ENCODE measurements around the gene SLC22A3.
A peak's percentile ranks its signal among the peaks of the same experiment; 100 is the strongest.

The SLC22A3 gene, protein sequence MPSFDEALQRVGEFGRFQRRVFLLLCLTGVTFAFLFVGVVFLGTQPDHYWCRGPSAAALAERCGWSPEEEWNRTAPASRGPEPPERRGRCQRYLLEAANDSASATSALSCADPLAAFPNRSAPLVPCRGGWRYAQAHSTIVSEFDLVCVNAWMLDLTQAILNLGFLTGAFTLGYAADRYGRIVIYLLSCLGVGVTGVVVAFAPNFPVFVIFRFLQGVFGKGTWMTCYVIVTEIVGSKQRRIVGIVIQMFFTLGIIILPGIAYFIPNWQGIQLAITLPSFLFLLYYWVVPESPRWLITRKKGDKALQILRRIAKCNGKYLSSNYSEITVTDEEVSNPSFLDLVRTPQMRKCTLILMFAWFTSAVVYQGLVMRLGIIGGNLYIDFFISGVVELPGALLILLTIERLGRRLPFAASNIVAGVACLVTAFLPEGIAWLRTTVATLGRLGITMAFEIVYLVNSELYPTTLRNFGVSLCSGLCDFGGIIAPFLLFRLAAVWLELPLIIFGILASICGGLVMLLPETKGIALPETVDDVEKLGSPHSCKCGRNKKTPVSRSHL

DNA sequence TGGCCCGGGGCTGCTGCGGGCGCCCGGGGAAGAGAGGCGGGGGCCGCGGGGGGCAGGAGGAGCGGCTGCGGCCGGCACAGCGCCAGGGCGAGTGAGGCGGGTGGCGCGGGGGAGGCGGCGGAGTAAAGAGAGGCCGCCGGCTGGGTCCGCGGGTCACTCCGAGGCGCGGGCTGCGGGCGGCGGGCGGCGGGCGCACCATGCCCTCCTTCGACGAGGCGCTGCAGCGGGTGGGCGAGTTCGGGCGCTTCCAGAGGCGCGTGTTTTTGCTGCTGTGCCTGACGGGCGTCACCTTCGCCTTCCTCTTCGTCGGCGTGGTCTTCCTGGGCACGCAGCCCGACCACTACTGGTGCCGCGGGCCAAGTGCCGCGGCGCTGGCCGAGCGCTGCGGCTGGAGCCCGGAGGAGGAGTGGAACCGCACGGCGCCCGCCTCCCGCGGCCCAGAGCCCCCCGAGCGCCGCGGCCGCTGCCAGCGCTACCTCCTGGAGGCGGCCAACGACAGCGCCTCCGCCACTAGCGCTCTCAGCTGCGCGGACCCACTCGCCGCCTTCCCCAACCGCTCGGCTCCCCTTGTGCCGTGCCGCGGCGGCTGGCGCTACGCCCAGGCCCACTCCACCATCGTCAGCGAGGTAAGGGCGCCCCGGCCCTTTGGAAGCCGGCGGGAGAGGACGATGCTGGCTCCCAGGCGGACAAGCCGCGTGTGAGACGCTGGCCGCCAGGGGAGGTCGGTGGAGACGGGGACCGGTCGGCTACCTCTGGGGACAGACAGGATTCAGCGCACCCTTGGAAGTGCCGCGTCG lies at the start of gene SLC22A3:
Gene SLC22A3, plus strand, starts transcription at position 156 of the 797 bp plus-strand sequence. Its CDS starts 42 bp downstream, at position 198.
- DNase-seq (ENCODE audit: low spot score), result peak; percentile 54

DNA sequence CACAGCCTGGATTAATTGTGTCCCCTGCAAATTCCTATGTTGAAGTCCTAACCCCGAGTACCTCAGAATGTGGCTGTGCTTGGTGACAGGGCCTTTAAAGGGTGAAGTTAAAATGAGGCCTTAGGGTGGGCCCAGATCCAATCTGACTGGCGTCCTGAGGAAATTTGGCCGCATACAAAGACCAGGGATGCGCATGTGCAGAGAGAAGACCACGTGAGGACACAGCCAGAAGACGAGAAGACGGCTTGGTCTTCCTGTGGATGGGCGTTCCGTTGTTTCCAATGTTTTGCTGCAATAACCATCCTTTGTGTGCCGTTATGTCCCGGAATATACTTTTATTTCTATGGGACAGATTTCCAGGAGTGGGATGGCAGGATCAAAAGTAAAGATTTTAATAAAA lies 48.6 kb upstream of the SLC22A3 start:
- no peak for DNase-seq (ENCODE audit: low spot score)

DNA sequence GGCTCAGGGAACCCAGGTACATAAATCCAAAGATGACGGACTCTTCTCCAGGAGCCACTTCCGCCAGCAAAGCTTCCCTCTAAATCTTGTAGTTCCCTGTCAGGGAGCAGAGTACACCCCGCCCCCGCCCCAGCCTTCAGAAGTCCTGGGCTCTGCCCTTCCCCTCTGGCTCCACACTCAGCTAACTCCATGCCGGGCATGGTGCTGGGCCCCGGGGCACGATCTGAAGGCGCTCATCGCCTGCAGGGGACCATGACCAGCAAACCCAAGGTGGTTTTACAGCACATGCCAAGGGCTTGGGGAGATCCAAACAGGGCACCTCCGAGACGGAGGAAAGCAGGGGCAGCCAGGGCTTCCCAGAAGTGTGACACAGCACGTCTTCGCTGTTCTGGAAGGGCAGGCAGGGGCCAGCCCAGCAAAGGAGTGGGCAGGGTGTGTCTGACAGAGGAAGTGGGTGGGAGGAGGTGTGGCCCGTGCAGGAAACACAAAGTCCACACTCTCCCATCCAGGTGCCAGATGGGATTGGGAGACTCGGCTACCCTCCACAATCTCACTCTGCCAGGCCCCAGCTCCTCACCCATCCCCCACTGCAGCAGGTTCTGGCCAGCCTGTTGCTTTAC lies 48.0 kb upstream of the SLC22A3 start:
- no peak for DNase-seq (ENCODE audit: low spot score)

DNA sequence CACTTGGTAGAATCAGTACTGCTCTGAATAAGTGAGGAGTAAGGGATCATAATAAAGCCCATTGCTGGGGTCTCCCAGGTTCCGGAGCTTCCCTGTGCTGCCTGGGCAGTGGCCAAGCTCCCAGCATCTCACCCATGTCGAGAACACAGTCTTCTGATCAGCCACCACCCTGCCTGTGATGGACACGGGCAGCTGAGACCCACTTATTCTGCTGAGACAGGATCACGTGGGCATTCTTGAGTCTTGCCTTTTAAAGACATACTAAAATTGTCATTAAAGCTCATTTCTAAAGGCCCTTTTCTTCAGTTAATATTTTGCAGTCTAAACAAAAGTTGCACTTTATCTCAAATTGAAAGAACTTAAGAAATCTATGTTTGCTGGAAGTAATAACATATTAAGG lies 46.8 kb upstream of the SLC22A3 start:
- no peak for DNase-seq (ENCODE audit: low spot score)

DNA sequence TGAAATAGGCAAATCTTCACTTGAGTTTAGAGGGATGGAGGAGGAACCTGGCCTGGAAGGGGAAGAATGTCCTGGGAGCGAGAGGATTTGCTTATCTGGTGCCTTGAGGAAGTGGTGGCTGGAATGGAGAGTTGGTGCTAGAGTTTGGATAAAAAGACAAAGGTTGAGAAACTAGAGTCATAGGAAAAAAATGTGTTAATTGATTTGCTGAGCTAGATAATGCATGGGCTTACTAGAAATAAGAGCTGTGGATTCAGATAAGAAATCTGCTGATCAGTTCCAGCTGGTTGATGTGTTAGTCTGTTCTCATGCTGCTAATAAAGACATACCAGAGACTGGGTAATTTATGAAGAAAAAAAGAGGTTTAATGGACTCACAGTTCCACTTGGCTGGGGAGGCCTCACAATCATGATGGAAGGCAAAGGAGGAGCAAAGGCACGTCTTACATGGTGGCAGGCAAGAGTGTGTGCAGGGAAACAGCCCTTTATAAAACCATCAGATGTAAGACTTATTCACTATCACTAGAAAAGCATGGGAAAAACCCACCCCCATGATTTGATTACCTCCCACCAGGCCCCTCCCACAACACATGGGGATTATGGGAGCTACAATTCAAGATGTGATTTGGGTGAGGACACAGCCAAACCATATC lies 45.6 kb upstream of the SLC22A3 start:
- peak; percentile 3 for DNase-seq (ENCODE audit: low spot score)

DNA sequence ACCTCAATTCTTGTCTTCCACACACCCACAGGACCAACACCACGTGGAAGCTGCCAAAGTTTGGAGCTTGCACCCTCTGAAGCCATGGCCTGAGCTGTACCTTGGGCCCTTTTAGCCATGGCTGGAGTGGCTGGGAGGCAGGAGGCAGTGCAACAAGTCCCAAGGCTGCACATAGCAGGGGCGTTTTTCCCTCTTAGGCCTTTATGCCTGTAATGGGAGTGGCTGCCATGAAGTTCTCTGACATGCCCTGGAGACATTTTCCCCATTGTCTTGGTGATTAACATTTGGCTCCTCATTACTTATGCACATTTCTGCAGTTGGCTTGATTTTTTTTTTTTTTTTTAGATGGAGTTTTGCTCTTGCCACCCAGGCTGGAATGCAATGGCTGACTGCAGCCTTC lies 44.4 kb upstream of the SLC22A3 start:
- no peak for DNase-seq (ENCODE audit: low spot score)

DNA sequence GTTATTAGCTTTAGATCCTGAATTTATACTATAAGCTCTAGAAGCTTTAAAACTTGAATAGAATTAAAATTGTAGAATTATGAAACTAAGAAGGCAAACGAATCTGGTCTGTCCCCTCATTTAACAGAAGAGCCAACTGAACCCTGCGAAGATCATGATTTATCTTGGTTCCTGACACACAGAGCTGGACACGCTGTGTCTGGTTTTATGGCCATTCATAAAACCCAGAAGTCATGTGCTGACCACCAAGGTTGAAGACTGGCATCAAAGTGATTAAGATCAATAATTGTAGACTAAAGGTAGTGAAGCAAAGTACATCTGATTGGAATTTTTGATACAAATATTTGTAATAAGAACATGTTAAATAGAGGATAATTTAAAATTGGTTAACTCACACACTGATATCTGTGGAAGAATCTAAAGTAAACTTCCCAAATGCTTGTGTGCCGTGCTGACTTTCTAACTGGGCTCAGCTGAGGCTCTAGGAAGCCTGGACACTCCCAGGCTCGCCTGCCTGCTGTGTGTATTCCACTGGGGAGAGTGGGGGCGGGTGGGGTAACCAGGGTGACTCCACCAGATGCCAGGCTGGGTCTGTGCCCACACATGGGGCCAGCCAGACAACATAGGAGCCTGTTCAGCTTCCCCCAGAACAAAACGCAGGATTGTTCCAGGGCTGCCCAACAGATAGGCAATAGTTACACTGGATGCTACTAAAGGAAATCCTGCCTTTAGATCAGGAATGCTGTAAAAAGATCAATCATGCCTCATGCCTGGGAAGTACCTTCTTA lies 42.1 kb upstream of the SLC22A3 start:
- DNase-seq (ENCODE audit: low spot score), result no peak

DNA sequence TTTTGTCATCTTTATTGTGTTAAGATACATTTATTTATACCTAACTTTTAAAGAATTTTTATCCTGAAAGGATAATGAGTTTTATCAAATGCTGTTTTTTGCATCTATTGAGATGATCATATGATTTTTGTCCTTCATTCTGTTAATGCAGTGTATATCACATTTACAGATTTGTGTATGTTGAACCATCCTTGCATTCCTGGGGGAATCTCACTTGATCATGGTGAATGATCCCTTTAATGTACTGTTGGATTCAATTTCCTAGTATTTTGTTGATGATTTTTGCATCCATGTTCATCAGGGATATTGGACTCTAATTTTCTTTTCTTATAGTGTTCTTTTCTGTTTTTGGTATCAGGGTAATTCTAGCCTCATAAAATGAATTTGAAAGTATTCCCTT lies 38.5 kb upstream of the SLC22A3 start:
- no peak for DNase-seq (ENCODE audit: low spot score)

DNA sequence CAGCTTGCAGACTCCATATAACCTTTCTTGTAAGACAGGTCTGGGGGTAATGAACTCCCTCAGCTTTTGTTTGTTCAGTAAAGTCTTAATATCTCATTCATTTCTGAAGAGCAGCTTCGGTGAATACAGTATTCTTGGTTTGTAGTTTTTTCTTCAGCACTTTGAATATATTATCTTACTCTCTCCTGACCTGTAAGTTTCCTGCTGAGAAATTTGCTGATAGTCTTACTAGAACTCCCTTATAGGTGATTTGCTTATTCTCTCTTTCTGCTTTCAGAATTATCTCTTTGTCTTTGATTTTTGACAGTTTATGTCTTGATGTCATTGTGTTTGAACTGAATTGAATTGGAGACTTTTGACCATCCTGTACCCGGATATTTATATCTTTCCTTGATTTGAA lies 35.3 kb upstream of the SLC22A3 start:
- no peak for DNase-seq (ENCODE audit: low spot score)

DNA sequence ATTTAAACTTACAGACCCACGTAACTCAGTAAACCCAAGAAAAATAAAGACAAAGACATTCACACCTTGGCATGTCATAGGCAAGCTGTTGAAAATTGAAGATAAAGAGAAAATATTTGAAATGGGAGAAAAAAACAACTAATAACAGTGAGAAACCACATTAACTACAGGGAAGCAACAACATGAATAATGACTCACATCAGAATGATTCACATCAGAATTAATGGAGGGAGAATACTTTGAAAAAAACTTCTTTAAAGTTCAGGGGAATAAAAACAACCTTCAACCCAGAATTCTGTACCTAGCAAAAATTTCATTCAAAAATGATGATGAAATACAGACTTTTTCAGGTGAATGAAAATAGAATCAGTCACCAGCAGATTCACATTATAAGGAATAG lies 32.9 kb upstream of the SLC22A3 start:
- DNase-seq (ENCODE audit: low spot score), result no peak

DNA sequence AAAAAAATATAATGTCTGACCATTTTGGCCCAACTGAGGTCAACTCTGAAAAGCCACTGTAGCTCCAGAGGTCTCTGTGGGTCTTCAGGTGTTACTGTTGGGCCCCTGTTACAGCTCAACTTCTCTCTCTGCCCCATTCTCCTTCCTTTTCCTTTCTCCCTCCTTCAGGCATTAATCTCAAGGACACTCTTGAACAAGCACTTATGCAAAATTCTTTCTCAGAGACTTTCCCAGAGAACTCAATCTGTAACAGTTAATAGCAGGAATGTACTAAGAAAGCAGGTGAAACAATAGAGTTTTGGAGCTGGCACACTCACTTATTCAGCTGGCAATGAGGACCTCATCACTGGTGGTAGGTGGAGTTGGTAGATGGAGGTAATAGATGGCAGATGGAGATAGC lies 31.9 kb upstream of the SLC22A3 start:
- no peak for DNase-seq (ENCODE audit: low spot score)

DNA sequence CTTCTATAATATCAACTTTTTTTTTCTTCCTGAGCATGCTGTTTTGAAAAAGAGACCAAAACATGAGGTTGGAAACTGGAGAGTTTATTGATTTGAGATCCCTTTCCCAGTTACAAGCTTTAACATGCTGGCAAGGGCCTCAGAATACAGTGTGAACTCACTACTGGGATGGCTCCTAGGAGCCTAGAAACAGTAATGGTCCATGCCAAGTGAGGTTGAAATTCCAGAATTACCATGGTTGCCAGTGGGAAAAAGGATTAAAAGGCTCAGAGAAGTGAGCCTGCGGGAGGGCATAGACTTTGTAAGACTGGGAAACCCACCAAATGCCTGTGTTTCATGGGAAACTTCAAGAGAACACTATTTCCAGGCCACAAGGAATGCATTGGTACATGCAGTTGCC lies 28.9 kb upstream of the SLC22A3 start:
- DNase-seq (ENCODE audit: low spot score), result no peak

DNA sequence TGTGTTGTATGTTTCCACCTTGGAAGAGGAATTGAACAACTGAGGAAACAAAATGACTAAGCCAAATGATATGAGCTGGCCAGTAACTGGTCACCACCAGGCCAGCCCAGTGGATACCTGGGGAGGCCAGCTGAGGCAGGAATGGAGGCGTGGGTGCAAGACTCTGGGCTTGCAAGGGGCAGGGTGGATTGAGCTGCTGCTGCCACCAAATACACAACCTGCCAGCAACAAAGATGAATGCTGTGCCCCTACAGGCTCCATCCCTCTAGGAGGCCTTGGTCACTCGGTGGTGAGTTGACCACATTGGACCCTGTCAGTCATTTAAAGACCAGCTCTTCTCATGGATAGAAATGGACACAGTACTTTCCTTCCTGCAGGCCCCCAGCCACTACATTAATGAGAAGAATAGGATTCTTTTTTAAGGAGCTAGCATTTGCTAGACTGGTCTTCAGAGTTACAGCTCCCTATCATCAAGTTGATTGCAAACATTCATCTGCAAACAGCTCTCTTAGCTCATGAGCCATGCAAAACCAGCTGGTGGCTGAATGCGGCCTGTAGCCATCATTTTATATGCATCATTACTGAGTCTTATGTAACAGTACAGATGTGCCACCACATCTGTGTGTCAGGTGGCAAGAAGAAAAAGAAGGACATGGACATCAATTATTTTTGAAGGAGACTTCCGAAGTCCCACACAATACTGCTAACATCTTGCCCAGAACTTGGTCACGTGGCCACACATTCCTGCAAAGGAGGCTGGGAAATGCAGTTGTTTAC lies 26.3 kb upstream of the SLC22A3 start:
- DNase-seq (ENCODE audit: low spot score), result no peak

DNA sequence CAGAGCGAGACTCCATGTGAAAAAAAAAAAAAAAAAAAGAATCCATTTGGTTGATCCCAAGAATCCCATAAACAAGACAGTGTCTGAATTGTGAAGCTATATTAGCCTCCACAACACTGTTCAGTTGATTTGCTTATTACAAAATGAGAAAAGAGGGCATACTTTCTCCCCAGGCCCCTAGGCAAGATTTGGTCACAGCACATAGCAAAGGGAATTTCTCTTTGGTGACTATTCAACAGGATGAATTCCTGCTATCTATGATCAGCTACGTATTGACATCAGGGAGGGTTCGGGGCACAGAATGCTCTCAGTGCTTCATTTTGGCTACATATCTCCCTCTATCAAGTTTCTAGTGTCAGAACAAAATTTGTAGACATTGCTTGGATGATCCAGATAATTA lies 20.2 kb upstream of the SLC22A3 start:
- DNase-seq (ENCODE audit: low spot score), result no peak

DNA sequence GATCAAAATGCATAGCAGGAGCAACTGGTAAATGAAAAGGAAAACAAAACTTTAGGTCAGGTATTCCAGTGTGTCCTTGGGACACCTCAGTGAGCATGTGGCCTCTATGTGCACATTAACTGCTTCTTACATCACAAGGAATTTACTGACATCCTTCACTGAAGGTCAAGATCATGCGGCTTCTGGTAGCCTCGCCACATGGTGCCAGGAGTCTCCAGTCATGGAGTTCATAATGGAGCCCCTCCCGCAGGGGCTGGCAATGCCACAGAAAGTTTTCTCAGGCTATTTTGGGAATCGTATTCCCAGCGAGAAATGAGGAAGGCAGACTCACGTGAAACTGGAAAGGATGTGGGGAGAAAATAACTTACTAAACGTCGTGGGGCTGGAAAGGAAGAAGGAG lies 19.7 kb upstream of the SLC22A3 start:
- no peak for DNase-seq (ENCODE audit: low spot score)

DNA sequence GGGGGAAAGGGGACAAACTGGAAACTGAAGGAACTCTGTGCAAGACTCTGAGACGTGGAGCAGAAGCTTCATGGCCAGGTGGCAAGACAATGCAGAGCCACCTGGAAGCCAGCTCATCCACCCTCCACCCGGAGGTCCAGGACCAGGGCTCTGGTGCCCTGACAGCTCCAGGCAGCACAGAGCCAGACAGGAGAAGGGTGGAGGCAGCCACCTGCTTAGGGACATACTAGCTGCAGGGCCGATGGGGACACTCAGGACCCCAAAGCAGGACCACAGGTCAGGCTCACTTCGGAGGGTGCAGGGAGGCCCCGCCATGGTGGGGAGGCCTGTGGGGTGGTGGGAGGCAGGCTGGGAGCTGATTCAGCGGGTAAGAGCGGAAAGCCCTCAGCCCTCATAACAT lies 19.0 kb upstream of the SLC22A3 start:
- no peak for DNase-seq (ENCODE audit: low spot score)

DNA sequence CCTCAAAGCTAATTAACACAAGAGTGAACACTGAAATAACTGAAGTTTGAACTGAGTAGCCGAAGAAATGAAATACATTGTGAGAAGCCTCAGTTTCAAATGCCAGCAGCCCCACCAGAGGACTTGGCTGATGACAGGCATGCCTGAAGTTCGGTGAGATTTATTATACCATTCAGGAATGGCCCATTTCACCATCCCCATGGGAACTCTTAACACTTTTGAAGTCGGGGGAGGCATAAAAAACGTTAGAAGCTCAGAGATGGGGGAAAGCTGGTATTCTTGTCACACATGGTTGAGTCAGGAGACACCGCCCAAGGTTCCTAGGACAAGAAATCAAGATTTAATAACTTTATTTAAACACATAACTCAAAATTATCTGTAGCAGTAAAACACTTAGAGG lies 17.6 kb upstream of the SLC22A3 start:
- DNase-seq (ENCODE audit: low spot score), result no peak

DNA sequence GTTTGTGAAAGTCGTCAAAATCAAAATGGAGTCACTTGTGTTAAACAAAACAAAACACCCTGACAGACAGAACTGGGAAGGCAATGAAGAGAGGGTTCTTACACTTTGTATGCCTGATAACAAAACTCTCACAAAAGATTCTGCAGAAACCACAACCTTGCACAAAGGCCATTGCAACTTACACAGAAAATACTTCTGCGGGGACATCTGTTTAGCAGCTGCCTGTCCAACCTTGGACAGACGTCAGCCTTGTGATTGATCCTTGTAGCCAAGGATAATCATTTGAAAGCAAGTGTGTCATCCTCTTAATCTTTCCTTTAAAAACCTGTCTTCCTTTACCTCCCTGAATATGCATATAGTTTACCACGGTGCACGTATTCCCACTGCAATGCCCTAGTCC lies 17.0 kb upstream of the SLC22A3 start:
- no peak for DNase-seq (ENCODE audit: low spot score)

DNA sequence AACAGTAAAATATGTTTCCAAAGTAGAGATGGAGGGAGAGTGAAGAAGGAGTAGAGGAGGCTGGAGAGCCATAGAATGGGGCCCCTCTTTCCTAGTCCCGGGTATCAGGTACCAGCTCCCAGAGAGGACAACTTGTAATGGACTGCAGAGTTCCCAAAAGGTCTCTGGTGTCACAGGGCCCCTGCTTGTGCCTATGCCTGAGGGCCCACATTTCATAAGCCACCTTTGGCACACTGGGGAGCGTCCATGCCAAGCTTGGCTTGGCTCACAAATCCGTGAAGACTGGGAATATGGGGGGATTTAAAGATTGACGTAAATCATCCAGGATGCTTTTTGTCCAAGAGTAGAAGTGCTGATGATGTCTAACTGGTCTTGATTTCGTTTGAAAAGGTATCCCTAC lies 16.4 kb upstream of the SLC22A3 start:
- DNase-seq (ENCODE audit: low spot score), result no peak

DNA sequence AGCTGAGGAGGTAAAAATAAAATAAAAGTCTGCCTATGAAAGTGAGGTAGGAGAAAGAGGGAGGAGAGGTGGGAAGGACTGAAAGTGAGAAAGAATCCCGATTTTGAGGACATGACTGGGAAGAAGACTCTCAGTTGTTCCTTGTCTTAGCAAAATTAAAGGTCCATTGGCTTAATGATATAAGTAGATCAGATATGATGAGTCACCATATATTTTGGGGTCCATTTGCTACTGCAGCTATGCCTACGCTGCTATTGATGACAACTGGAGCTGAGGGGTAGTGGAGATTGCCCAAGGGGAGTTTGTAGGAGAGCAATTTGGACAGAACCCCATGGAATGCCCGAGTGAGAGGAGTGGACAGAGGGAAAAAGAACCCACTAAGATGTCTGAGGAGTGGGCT lies 15.1 kb upstream of the SLC22A3 start:
- no peak for DNase-seq (ENCODE audit: low spot score)

DNA sequence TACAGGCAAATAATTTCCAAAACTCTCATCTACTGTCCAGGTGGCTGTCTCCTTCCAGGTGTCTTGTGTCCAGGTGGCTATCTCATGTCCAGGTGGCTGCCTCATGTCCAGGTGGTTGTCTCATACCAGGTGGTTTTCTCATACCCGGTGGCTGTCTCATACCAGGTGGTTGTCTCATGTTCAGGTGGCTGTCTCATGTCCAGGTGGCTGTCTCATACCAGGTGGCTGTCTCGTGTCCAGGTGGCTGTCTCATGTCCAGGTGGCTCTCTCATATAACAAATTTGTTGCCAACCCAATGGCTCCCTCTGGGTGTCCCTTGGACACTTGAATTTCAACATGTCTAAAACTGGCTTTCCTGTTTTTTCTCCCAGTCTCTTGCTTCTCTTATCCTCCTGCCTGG lies 14.3 kb upstream of the SLC22A3 start:
- no peak for DNase-seq (ENCODE audit: low spot score)
